Right lobe of liver (tissue), 4 donors: ENCODE data around the gene NAA15.

Source experiments
- CTCF ChIP-seq, 4 donors: fragments of 200-600 bp in 3 of 4; fragments of 450-650 bp in 1 of 4; IDR thresholded peaks; one replicate each; pipeline versions ENCODE4 v1.5.1 to v1.8.0; 2016 to 2022; ENCODE audit warnings: antibody characterized with exemption in 4 of 4, mild to moderate bottlenecking in 2 of 4
- POLR2A ChIP-seq: fragments of 450-650 bp; IDR thresholded peaks from one replicate; pipeline ENCODE4 v1.6.1; 2017; ENCODE audit warnings: antibody characterized with exemption, mild to moderate bottlenecking
- donor health status: DM: no; HTN: no; CAD: no.
- donor health status: DM: no; HTN: no; CAD: no.
- donor health status: DM: no; HTN: yes; CAD: no.

GRCh38 chr4:139256349-139256748 lies 45.0 kb upstream of the NAA15 start:
- TF ChIP-seq CTCF (IDR thresholded peaks at IDR 0.05) = no peak
- TF ChIP-seq POLR2A = no peak
